Mammary microvascular endothelial cell (primary cell): Measurements from ENCODE around the gene STRA6. TPM values are rescaled to one million over a fixed set of nuclear protein-coding genes. Genes with fewer than 3 reads are reported as not detected.

Experiments
- total RNA-seq: library from RNA; depleted of rRNA; stranded (reverse); fragments of >200 nt; gene quantifications from 2 replicates; pipeline ENCODE4 v1.2.3, GENCODE V29; 2015

STRA6 gene
- total RNA-seq, result 0.10 TPM in 1 of 2 replicates, not detected in the other

DNA sequence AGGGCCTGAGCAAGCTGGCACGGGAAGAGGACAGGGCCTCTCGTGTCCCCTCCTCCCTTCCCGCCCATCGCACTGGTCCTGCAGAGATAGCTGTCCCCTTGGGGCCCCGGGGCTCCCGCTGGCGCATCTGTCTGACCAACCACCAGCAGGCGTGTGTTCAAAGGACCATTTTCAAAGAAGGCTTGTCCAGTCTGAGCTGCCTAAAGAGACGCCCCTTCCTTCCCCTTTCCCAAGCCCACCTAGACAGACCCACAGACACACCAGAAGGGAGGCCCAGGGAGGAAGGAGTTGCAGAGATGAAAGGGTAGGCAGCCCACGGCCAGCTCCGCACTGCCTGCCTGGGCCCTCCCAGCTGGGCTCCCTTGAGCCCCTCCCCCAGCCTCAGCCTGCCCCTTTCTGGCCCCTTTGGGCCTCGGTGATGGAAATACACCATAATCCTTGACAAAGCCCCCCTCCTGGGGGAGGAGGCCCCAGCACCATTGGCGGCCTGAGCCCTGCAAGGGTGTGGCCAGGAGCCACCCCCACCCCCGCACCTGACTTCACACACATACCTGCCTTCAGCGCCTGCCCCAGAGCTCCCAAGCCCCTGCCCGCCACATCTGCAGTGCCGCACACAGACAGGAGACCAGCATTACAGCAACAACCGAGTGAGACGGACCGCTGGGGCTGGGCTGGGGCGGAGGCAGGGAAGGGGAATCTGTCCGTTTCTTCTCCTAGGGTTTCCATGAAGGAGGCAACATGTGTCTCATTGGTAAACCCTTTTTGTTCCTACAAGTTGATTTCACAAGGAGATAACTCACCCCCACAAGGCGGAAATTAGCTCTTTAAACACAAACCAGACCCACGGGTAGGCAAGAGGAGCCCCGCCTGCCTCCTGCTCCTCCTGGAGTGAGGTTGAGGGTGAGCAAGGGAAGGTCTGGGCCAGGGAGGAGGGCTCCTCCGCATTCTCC, at the start of gene STRA6:
Gene STRA6, minus strand, starts transcription at position 336 of the 950 bp plus-strand sequence. CDS start 520 bp downstream, outside the sequence.

GRCh38 chr15:74235962-74236361, 33.4 kb upstream of the STRA6 start, which contains the start of gene CCDC33:
Gene CCDC33, plus strand, starts transcription at chr15:74236326. Its CDS starts 394 bp downstream, at chr15:74236720.

GRCh38 chr15:74173380-74174218, 29.0 kb downstream of the STRA6 start, which contains the start of gene ISLR:
Gene ISLR, plus strand, starts transcription at chr15:74173710. Its CDS starts 1,149 bp downstream, at chr15:74174859.

GRCh38 chr15:74130155-74130848, 72.3 kb downstream of the STRA6 start, which contains the start of gene ISLR2:
Gene ISLR2, plus strand, starts transcription at chr15:74130586. Its CDS starts 2,169 bp downstream, at chr15:74132755.

Other genes with a start within 250 kb of the STRA6 start
- 13.9 and 18.3 TPM in 2 replicates for gene STOML1, start 210.5 kb downstream of the STRA6 start, total RNA-seq
- gene PML, start 208.1 kb downstream of the STRA6 start, total RNA-seq, result 127 and 139 TPM in 2 replicates
- not detected in 2 replicates for gene GOLGA6A, start 120.2 kb downstream of the STRA6 start, total RNA-seq
- 0.13 TPM in 1 of 2 replicates, not detected in the other for gene ISLR2, start 72.2 kb downstream of the STRA6 start, total RNA-seq
- gene ISLR, start 29.1 kb downstream of the STRA6 start, total RNA-seq, result not detected in 2 replicates
- gene CCDC33, start 33.5 kb upstream of the STRA6 start, total RNA-seq, result not detected in 2 replicates
- 0.33 TPM in 1 of 2 replicates, not detected in the other for gene CYP11A1, start 164.9 kb upstream of the STRA6 start, total RNA-seq
- gene SEMA7A, start 231.2 kb upstream of the STRA6 start, total RNA-seq, result 0.44 and 0.67 TPM in 2 replicates